ENCODE results near the gene DLK2.
"Not testable (repeated sequence)": the region's sequence is repeated elsewhere in the genome, so short reads cannot be mapped to it uniquely, and the experiment has no call there.

The DLK2 gene

GRCh38 chr6:43481075-43481474, 25.7 kb upstream of the DLK2 start:
- no peak for DNase-seq

GRCh38 chr6:43478008-43478372, 22.6 kb upstream of the DLK2 start:
- no peak for DNase-seq

DNA sequence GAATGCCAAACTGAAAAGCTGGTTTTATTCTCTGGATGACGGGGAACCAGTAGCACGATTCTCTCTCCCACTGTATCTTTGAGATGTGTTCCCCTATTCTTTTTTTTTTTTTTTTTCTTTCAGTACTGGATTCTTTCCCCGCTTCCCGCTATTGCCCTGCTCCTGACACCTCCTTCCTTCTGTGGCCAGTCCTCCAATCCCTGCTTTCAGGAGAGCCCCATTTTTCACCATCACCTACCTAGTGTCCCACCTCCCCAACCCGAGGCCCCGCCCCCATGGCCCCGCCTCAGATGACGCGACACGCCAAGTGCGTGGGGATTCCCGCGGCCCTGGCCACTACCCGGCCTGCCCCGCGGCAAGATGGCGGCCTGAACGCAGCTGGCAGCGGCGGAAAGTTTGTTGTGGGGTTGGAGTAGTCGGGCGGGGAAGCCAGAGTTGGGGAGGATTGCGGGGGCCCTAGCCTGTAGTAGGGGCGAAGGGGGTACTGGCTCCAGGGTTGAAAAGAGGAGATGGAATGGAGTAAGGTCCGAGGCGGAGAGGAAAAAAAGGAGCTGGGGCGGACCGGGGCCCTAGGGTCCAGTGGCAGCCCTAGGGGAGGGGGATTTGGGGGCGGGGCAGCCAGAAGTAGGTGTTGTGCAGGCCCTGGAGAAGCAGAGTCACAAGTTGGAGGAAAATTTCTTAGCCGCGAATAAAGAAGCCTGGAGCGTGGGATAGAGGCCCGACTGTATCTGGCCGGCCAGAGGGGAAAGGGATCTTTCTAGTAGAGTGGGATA, 22.1 kb upstream of the DLK2 start, which contains the start of gene TJAP1:
Gene TJAP1, plus strand, starts transcription at position 336 of the 773 bp plus-strand sequence. CDS start 21,432 bp downstream, outside the sequence.
- DNase-seq = peak; percentile 89 to 98 (median 95)

DNA sequence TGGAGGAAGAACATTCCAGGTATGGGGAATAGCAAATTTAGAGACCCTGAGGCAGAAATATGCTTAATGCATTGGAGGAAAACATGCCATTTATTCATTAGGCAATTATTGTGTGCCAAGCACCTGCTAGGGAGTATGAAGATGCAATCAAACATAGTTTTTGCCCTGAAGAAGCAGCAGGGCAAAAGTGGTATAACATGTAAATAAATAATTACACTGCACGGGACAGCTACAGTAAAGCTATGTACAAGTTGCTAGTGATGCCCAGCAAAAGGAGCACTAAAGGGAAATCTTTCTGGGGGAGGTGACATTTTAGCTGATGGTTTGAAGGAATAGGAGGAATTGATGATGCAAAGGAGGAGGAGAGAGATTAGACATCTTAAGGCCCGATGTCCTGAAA, 21.4 kb upstream of the DLK2 start:
- DNase-seq = no peak

DNA sequence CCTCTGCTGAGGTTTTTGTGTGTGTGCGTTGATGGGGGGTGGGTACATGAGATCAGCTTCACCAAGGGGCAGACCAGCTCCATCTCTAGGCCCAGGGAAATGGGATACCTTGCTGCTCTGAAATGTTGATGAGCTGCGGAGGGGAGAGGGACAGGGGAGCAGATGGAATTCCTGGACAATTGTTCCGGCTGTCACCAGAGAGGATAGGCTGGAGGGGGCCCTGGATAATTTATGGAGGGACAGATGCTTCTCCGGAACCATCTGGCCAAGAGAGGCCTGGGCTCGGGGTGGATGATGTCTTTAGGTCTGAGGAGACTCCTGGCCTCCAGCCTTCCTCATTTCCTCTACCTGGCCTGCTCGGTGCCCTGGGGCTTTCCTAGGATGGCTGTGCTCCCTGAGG, 20.2 kb upstream of the DLK2 start:
- no peak for DNase-seq

- no peak for DNase-seq
These were observed 17.2 kb upstream of the DLK2 start for GRCh38 chr6:43472515-43472914.

- no peak for DNase-seq
These were observed 16.1 kb upstream of the DLK2 start for GRCh38 chr6:43471399-43471798.

- no peak for DNase-seq
These were observed 14.6 kb upstream of the DLK2 start for GRCh38 chr6:43469947-43470346.

DNA sequence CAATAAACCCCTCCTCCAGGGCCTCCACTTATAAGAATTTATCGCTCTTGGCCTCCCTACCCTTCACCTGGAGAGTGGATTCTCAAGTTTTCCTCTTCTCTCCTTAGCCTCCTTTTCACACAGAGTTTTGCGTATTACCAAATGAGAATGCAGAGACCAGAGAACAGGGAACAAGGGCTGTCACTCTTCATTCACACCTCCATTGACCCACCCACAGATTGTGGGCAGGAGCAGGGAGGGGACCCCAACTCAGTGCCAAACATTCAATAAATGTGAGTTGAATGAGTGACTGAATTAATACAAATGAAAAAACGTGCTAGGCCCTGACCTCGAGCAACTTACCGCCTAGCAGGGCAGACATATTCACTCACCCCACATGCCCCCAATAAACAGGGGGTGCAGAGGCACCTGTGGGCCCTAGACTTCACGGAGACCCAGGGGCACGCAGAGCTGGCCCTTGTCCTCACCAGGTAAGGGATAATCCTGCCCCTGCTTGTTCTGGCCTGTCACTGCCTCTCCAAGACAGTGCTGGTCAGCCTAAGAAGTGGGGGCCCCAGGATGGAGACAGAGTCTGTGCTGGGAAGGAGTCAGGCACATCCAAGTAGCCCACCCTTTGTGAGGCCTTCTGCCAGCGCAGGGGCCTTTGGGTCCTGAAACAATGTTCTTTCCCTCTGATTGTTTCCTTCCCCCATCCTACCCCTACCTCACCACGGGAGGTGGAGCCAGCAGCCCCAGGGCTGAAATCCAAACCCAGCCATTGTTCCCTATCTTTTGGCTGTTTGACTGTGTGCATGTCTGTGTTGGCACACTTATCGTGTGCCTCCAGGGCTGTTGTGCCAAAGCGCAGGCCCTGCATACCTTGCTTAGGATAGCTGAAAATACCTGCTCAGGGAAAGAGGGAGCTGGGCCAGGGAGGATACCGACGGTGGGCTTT, 13.7 kb upstream of the DLK2 start:
- no peak for DNase-seq

DNA sequence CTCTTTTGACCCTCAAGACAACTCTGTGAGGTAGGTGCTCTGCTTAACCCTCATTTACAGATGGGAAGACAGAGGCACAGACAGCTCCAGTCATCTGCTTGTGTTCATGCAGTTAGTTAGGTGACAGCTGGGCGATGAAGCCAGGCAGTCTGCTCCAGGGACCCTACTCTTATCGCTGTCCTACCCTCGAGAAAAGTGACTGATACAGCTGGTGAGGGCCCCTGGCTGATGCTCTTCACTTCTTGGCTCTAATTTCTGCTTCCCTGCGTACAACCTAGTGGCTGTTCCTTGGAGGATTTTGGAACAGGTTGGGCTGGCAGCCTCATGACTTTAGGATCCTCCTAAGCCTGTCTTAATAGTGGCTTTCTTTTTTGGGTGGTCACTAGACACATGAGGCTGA, 12.9 kb upstream of the DLK2 start:
- no peak for DNase-seq

DNA sequence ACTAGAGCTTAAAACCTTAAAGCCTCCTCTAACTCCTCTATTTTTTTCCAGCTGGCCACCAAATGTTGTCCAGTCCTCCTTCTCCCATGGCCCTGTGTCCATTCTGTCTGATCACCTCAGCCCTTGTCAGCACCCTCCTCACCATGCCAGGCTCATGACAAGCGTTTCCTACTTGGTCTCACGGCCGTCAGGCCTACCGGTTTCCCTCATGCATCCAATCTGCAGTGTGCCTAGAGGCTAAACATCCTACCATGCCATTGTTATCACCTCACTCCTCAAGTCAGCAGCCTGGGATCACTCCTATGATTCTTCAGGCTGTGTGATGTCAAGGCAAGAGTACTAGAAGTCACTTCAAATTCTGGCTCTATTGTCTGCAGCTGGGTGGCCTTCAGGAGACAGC, 12.4 kb upstream of the DLK2 start:
- no peak for DNase-seq

GRCh38 chr6:43467265-43467664, 11.9 kb upstream of the DLK2 start:
- DNase-seq = not testable (repeated sequence)

DNA sequence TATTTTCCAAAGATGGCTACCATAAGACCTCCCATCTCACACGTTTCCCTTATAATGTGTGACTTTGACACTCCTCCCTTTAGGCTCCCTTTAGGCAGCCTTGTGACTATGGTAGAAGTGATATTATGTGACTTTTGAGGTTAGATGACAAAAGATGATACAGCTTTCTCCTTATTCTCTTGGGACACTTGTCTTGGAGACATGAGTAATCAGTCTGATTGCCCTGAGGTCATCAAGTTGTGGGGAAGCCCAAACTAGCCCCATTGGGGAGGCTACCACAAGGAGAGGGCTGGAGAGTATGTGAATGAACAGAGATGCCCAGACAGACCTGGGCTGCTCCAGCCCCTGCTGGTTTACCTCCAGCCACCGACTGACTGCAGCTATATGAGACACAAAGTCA, 10.6 kb upstream of the DLK2 start:
- no peak for DNase-seq

- DNase-seq = no peak
These were observed 9.0 kb upstream of the DLK2 start for GRCh38 chr6:43464337-43464736.

DNA sequence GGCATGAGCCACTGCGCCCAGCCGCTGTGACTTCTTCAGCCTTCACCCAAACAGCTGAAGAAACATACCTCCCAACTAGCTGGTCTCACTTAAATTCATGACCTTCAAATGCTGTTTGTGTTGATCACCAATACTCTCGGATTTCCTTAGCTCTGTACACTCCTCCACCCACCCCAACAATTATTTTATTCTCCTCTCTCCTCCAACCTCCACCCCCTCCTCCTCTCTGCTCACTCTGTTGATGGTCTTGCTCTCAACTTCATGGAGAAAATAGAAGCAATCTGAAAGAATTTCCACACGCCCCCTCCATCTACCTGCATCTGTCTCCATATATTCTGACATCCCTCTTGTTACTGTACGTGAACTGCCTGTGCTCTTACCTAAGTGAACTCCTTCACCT, 6.6 kb upstream of the DLK2 start:
- no peak for DNase-seq

GRCh38 chr6:43460032-43460431, 4.7 kb upstream of the DLK2 start:
- DNase-seq = no peak

GRCh38 chr6:43459535-43459934, 4.2 kb upstream of the DLK2 start:
- no peak for DNase-seq

DNA sequence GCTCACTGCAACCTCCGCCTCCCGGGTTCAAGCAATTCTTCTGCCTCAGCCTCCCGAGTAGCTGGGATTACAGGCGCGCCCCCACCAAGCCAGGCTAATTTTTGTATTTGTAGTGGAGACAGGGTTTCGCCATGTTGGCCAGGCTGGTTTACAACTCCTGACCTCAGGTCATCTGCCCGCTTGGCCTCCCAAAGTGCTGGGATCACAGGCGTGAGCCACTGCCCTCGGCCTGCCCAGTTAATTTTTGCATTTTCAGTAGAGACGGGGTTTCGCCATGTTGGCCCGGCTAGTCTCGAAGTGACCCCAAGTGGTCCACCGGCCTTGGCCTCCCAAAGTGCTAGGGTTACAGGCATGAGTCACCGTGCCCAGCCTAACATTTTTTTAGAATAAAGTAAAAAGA, 2.8 kb upstream of the DLK2 start:
- not testable (repeated sequence) for DNase-seq

GRCh38 chr6:43457643-43458042, 2.3 kb upstream of the DLK2 start:
- no peak for DNase-seq

DNA sequence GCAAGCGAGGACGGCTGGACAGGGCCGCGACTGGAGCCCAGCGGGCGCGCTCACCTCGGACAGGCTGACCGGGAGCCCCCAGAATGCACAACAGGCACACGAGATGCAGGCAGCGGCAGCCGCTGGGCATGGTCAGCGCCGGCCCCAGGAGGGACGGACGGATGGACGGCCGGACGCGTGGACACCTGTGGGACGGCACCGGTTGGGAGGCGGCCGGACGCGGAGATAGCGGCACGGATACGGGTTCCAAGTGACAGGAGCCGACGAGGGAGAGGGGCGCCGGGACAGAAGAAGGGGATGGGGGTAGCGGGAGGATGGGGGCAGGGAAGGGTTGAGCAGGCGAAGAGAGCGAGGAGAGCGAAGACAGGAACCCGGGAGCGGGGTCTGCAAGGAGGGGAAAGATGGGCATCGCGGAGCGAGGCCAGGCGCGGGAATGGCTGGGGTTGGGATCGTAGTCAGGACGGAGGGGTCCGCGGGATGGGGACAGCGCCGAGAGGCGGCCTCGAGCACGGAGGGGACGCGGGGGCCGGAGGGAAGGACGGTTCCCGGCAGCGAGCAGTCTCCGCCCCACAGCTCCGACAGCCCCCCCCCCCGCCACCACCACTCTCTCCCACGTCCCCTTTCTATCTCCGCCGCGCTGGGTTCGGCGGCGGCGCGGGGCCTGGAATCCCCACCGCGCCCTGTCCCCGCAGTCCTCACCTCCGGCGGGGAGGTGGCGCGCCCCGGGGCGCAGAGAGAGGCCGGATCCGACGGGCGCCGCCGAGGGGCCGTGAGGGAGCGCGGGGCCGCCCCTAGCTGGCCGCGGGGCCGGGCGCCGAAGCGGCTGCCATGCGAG, 435 bp downstream of the DLK2 start:
- peak in 2 of 4 experiments; percentile 15 to 45 for DNase-seq

- DNase-seq = peak in 3 of 4 experiments; percentile 18 to 57 (median 44)
These were observed 1.1 kb downstream of the DLK2 start for GRCh38 chr6:43454290-43454695.

DNA sequence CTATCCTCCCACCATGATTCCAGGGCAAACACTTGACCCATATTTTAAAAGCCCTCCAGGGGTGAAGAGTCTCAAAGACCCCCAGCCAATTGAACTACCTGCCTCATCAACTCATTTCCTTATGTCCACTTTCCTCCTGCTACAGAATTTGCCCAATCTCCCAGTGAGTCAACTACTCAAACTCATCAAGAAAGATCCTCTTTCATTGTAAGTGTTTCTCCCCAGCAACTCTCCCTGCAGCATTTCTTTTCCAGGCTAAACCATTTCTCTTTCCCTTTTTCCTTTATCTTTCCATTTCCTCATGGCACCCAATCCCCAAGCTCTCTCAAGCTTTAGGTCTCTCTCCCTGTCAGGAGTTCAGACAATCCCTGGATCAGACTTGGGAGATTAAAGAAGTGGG, 1.5 kb downstream of the DLK2 start:
- DNase-seq = no peak

- DNase-seq = no peak
These were observed 2.5 kb downstream of the DLK2 start for GRCh38 chr6:43452896-43453295.

Data from activated naive CD4-positive, alpha-beta T cell (primary cell).